Measurements from ENCODE around the gene SLC27A2. TPM values are rescaled to one million over a fixed set of nuclear protein-coding genes. Genes with fewer than 3 reads are reported as not detected.

The SLC27A2 gene
- total and polyA plus RNA-seq, 4 donors, result 80.2 to 504 (median 216) TPM

- Histone ChIP-seq H3K36me3 (ENCODE audit: control insufficient read depth in 4 of 4, insufficient read depth in 3 of 4, low read depth in 1 of 4, low read length in 3 of 4) (no peaks in the 10 kb centered on the region), H3K4me1 (ENCODE audit: control insufficient read depth in 4 of 4, insufficient read depth in 4 of 4, low read length in 3 of 4) (peaks cover under 1 to 2% (median under 1%) of the 10 kb centered on the region in 4 donors), H3K9ac (ENCODE audit: low read depth in 1 of 2, low read length in 2 of 2) (no peak overlapping the region), H3K4me3 (ENCODE audit: low read depth in 1 of 3, low read length in 3 of 3) (no peak overlapping the region), H3K9me3 (ENCODE audit: control insufficient read depth in 4 of 4, low read length in 3 of 4) (no peaks in the 10 kb centered on the region), H3K27ac (ENCODE audit: low read depth in 1 of 2, low read length in 2 of 2) (no peak overlapping the region), H3K27me3 (ENCODE audit: control insufficient read depth in 4 of 4, insufficient read depth in 4 of 4, low read length in 3 of 4) (no peaks in the 10 kb centered on the region)
- TF ChIP-seq YY1 (IDR thresholded peaks at IDR 0.05) (no peak), JUND (IDR thresholded peaks at IDR 0.05) (no peak), HNF4G (IDR thresholded peaks at IDR 0.05) (no peak), RXRA (IDR thresholded peaks at IDR 0.05) (no peak), TAF1 (conservative IDR thresholded peaks at IDR 0.05) (no peak), RAD21 (IDR thresholded peaks at IDR 0.05) (no peak), SP1 (IDR thresholded peaks at IDR 0.05) (no peak), FOXA1 (IDR thresholded peaks at IDR 0.05) (no peak), HNF4A (conservative IDR thresholded peaks at IDR 0.05) (no peak), EGR1 (IDR thresholded peaks at IDR 0.05; ENCODE audit: low read depth in 2 of 2) (no peak), GABPA (IDR thresholded peaks at IDR 0.05 in 1 of 2, conservative IDR thresholded peaks at IDR 0.05 in 1 of 2) (no peak), MAX (IDR thresholded peaks at IDR 0.05) (no peak), FOXA2 (IDR thresholded peaks at IDR 0.05) (no peak), ZBTB33 (IDR thresholded peaks at IDR 0.05) (no peak), NR2F2 (IDR thresholded peaks at IDR 0.05) (no peak), CTCF (IDR thresholded peaks at IDR 0.05; ENCODE audit: low read depth, low read length, missing input control) (no peak), REST (IDR thresholded peaks at IDR 0.05) (no peak)
- 79% methylated on average over 5 of the region's 5 CpGs for WGBS
- peak; percentile 10 for DNase-seq (ENCODE audit: low spot score)
Observed at GRCh38 chr15:50256188-50257041, 74.4 kb downstream of the SLC27A2 start.
